ENCODE measurements around the gene DNAH6. TPM values are rescaled to one million over a fixed set of nuclear protein-coding genes. Genes with fewer than 3 reads are reported as not detected.

DNAH6 gene
- total RNA-seq, 1 donor from 2014 or later: not detected

DNA sequence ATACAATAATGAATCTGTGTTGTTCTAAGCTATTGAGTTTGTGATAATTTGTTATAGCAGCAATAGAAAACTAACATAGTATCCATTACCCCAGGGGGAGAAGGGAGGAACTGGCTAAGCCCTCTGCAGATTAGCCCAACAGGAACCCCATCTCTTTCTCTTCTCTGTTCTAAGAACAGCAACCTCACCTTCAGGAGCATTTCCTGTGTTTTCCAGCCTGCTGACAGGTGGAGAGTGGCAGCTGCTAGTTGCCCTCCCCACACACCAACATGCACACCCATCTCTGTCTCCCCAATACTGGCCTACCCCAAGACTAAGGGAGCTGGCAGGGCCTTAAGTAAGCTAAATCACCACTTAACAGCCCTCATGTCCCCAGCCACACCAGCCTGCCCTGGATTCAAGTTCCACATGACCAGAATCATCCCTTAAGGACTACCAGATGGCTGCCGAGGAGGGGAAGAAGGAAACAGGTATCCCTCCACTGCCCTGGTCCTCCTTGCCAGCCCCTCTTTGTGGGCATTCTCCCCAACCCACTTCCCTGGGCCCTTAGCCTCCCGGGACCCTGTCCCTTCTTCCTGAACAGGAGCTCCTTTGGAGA, 311.8 kb downstream of the DNAH6 start:
- Histone ChIP-seq H3K4me1 (no peaks in the 10 kb centered on the region), H3K27ac (no peak overlapping the region), H3K27me3 (no peaks in the 10 kb centered on the region), H3K4me3 (no peak overlapping the region), H3K9me3 (no peaks in the 10 kb centered on the region), H3K36me3 (no peaks in the 10 kb centered on the region)
- TF ChIP-seq, protein P1, sequence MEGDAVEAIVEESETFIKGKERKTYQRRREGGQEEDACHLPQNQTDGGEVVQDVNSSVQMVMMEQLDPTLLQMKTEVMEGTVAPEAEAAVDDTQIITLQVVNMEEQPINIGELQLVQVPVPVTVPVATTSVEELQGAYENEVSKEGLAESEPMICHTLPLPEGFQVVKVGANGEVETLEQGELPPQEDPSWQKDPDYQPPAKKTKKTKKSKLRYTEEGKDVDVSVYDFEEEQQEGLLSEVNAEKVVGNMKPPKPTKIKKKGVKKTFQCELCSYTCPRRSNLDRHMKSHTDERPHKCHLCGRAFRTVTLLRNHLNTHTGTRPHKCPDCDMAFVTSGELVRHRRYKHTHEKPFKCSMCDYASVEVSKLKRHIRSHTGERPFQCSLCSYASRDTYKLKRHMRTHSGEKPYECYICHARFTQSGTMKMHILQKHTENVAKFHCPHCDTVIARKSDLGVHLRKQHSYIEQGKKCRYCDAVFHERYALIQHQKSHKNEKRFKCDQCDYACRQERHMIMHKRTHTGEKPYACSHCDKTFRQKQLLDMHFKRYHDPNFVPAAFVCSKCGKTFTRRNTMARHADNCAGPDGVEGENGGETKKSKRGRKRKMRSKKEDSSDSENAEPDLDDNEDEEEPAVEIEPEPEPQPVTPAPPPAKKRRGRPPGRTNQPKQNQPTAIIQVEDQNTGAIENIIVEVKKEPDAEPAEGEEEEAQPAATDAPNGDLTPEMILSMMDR (IDR thresholded peaks at IDR 0.05): no peak
- intact Hi-C loops (cut with DNase I): no loop called here
- no peak for DNase-seq (ENCODE audit: low spot score in 2 of 2)

DNA sequence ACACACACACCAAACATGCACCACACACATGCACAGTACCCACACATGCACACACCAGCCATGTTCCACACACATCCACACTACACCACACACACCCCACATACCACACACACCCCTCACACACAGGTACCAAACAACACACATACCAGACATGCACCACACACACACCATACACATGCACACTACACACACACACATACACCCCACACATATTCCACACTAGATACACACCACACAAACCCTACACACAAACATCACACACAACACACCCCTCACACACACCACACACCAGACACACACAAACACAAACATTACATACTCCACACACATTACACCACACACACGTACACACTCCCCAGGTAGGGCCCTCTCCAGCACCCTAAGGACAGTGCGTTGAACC, 313.4 kb downstream of the DNAH6 start:
- Histone ChIP-seq H3K4me1 (no peaks in the 10 kb centered on the region), H3K36me3 (no peaks in the 10 kb centered on the region), H3K4me3 (no peak overlapping the region), H3K9me3 (no peaks in the 10 kb centered on the region), H3K27me3 (no peaks in the 10 kb centered on the region), H3K27ac (no peak overlapping the region)
- no peak for DNase-seq (ENCODE audit: low spot score in 2 of 2)
- TF ChIP-seq, protein P1 (IDR thresholded peaks at IDR 0.05): no peak
- intact Hi-C loops (cut with DNase I): no loop called here

DNA sequence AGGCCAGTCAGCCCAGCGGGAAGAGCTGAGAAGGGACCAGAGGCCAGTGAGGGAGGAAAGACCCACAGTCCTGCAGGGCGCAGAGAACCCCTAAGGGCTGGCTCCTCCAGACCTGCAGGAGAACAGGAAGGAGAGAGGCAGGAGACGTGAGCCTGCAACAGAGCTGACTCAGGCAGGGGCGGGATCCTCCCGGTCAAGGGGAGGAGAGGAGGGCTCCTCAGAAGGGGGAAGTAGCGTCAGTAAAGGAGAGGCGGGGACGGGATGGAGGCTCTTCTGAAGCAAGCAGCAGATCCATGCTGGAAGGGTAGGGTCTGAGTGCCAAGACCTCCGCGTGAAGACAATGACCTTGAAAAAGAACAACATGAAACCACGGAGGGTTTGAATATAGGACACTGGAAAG, 313.8 kb downstream of the DNAH6 start:
- intact Hi-C loops (cut with DNase I): no loop called here
- Histone ChIP-seq H3K27me3 (no peaks in the 10 kb centered on the region), H3K9me3 (no peaks in the 10 kb centered on the region), H3K4me3 (no peak overlapping the region), H3K4me1 (no peaks in the 10 kb centered on the region), H3K36me3 (no peaks in the 10 kb centered on the region), H3K27ac (no peak overlapping the region)
- TF ChIP-seq, protein P1 (IDR thresholded peaks at IDR 0.05): no peak
- peak; percentile 18 to 70 for DNase-seq (ENCODE audit: low spot score in 2 of 2)

DNA sequence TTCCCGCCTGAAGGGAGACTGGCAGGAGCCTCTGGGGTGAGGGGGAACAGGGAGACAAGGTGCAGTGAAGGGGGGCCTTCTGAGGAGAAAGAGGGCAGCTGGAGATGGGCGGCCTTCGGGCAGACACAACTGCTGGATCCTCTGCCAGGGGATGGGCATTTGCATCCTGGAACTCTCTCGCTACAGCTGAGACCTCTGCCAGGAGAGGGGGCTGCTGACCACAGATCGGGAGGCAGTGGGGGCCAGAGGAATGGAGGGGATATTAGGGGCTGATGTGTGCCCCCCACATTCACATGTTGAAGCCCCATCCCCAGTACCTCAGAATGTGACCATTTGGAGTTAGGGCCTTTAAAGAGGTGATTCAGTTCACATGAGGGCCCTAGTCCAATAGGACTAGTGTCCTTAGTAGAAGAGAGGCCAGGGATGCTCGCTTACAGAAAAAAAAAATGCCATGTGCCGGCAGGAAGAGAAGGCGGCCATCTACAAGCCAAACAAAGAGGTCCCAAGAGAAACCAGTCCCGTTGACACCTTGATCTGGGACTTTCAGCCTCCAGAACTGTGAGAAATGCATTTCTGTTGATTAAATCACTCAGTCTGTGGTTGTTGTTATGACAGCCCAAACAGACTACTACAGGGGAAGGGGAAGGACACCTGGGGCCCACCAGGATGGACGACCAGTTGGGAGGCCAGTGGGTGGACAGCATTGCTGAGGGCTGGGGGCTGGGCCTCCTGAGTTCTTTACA, 314.6 kb downstream of the DNAH6 start:
- TF ChIP-seq, protein P1 (IDR thresholded peaks at IDR 0.05): no peak
- H3K9me3 ChIP-seq: no peaks in the 10 kb centered on the region
- no peaks in the 10 kb centered on the region for H3K4me1 ChIP-seq
- no peaks in the 10 kb centered on the region for H3K36me3 ChIP-seq
- DNase-seq (ENCODE audit: low spot score in 2 of 2): no peak
- no peak overlapping the region for H3K27ac ChIP-seq
- no peak overlapping the region for H3K4me3 ChIP-seq
- no peaks in the 10 kb centered on the region for H3K27me3 ChIP-seq
- intact Hi-C loops (cut with DNase I): no loop called here

DNA sequence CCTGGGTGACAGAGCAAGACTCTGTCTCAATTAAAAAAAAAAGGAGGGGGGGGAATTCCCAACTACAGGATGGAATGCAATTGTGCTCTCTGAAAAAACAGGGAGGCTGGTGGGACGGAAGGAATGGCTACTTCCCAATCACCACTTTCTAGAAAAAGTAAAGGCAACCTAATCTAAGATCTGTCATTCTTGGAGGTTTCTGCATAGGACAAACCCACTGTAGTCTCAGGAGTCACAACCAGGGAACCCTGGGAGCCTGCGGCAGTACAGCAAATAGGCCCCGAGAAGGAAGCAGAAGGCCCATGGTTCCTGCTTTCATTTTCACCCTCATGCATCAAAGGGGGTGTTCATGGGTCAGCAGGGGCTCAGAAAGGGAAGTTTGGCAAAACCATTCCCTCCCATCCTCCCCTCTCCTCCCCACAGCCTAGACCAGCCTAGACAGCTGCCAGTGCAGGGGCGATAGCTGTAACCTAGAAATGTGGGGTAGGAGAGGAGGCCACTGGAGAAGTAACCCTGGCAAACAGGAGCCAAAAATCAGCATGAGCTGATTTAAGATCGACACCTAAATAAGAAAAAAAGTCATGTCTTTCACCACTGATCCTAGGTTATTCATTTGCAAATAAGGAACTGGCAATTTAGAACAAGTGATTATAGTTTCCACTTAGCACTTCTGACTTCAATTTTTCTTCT, 316.6 kb downstream of the DNAH6 start:
- TF ChIP-seq, protein P1 (IDR thresholded peaks at IDR 0.05): no peak
- Histone ChIP-seq H3K36me3 (no peaks in the 10 kb centered on the region), H3K27ac (no peak overlapping the region), H3K4me3 (no peak overlapping the region), H3K27me3 (no peaks in the 10 kb centered on the region), H3K9me3 (peaks cover 0 to 3% of the 10 kb centered on the region in 2 donors), H3K4me1 (no peaks in the 10 kb centered on the region)
- intact Hi-C loops (cut with DNase I): no loop called here
- peak in 1 of 2 donors; percentile 66 for DNase-seq (ENCODE audit: low spot score in 2 of 2)

Data from ascending aorta (tissue), 2 donors.